HG02763 (cell line): Measurements from ENCODE around the gene L3MBTL4.
"Not testable (repeated sequence)": the region's sequence is repeated elsewhere in the genome, so short reads cannot be mapped to it uniquely, and the experiment has no call there.

ENCODE experiments used
- ATAC-seq: cut with Tn5 transposase; IDR thresholded peaks from one replicate; pipeline ENCODE4 v1.9.1; 2021; ENCODE audit warnings: mild to moderate bottlenecking, moderate library complexity; ENCODE audit not compliant: unreplicated experiment

The L3MBTL4 gene

GRCh38 chr18:6202861-6203260 is 211.8 kb downstream of the L3MBTL4 start:
- ATAC-seq, result no peak

- no peak for ATAC-seq
These were observed 214.4 kb downstream of the L3MBTL4 start for GRCh38 chr18:6200204-6200774.

- ATAC-seq, result no peak
These were observed 214.9 kb downstream of the L3MBTL4 start for GRCh38 chr18:6199777-6200176.

- ATAC-seq, result no peak
These were observed 216.1 kb downstream of the L3MBTL4 start for GRCh38 chr18:6198585-6198984.

GRCh38 chr18:6194640-6195039 is 220.1 kb downstream of the L3MBTL4 start:
- no peak for ATAC-seq

GRCh38 chr18:6185782-6186181 is 228.9 kb downstream of the L3MBTL4 start:
- ATAC-seq, result not testable (repeated sequence)

- ATAC-seq, result no peak
These were observed 239.5 kb downstream of the L3MBTL4 start for GRCh38 chr18:6174983-6175745.

GRCh38 chr18:6170604-6171003 is 244.1 kb downstream of the L3MBTL4 start:
- ATAC-seq, result no peak

- no peak for ATAC-seq
These were observed 253.2 kb downstream of the L3MBTL4 start for GRCh38 chr18:6161549-6161948.

- ATAC-seq, result no peak
These were observed 255.3 kb downstream of the L3MBTL4 start for GRCh38 chr18:6159426-6159825.

GRCh38 chr18:6158958-6159357 is 255.8 kb downstream of the L3MBTL4 start:
- ATAC-seq, result no peak

GRCh38 chr18:6156446-6156845 is 258.3 kb downstream of the L3MBTL4 start:
- ATAC-seq, result no peak

GRCh38 chr18:6155707-6156106 is 259.0 kb downstream of the L3MBTL4 start:
- no peak for ATAC-seq

GRCh38 chr18:6150430-6150829 is 264.3 kb downstream of the L3MBTL4 start:
- ATAC-seq, result no peak

- ATAC-seq, result no peak
These were observed 268.4 kb downstream of the L3MBTL4 start for GRCh38 chr18:6146307-6146661.

GRCh38 chr18:6145645-6146306 is 268.9 kb downstream of the L3MBTL4 start:
- ATAC-seq, result no peak

GRCh38 chr18:6139007-6139406 is 275.7 kb downstream of the L3MBTL4 start:
- no peak for ATAC-seq

- not testable (repeated sequence) for ATAC-seq
These were observed 278.8 kb downstream of the L3MBTL4 start for GRCh38 chr18:6135901-6136300.

GRCh38 chr18:6135029-6135428 is 279.7 kb downstream of the L3MBTL4 start:
- not testable (repeated sequence) for ATAC-seq

GRCh38 chr18:6132751-6133368 is 281.9 kb downstream of the L3MBTL4 start:
- no peak for ATAC-seq

- ATAC-seq, result no peak
These were observed 293.9 kb downstream of the L3MBTL4 start for GRCh38 chr18:6120820-6121279.

GRCh38 chr18:6119761-6120160 is 294.9 kb downstream of the L3MBTL4 start:
- ATAC-seq, result no peak
